ENCODE measurements around the gene RGS3. TPM values are rescaled to one million over a fixed set of nuclear protein-coding genes. Genes with fewer than 3 reads are reported as not detected.

Gene RGS3
- total and polyA plus RNA-seq, 10 of the 15 experiments (the other 5 are each of a cell fraction or from before 2014, with no cell fraction given), result 2.9 to 138 (median 28.8) TPM

DNA sequence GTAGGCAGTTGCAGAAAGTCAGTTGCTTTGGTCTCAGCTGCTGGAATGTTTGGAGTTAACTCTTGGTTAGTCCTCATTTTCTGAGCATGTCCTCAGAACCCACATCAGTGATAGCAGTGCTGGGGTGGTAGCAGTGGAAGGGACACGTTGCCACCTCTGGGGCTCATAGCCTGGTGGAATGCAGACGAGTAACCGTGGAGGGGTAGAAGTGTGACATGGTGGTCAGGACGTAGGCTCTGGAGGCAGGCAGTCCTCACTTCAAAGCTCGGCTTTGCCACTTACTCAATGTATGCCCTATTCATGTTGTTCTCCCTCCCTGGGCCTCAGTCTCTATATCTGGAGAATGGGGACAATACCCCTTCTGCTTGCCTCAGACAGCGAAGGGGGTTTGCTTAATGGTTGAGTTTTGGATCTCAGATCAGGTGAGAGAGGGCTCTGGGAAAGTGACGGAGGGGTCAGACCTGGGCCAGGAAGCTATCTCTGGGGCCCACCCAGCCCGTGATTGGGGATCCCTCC, 62.8 kb downstream of the RGS3 start (continued):
- TF ChIP-seq, protein P1, sequence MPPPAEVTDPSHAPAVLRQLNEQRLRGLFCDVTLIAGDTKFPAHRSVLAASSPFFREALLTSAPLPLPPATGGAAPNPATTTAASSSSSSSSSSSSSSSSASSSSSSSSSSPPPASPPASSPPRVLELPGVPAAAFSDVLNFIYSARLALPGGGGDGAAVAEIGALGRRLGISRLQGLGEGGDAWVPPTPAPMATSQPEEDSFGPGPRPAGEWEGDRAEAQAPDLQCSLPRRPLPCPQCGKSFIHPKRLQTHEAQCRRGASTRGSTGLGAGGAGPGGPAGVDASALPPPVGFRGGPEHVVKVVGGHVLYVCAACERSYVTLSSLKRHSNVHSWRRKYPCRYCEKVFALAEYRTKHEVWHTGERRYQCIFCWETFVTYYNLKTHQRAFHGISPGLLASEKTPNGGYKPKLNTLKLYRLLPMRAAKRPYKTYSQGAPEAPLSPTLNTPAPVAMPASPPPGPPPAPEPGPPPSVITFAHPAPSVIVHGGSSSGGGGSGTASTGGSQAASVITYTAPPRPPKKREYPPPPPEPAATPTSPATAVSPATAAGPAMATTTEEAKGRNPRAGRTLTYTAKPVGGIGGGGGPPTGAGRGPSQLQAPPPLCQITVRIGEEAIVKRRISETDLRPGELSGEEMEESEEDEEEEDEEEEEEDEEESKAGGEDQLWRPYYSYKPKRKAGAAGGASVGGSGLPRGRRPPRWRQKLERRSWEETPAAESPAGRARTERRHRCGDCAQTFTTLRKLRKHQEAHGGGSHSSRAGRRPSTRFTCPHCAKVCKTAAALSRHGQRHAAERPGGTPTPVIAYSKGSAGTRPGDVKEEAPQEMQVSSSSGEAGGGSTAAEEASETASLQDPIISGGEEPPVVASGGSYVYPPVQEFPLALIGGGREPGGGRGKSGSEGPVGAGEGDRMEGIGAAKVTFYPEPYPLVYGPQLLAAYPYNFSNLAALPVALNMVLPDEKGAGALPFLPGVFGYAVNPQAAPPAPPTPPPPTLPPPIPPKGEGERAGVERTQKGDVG (CRISPR knock-in tag; IDR thresholded peaks at IDR 0.05), result no peak
- no peak for TF ChIP-seq IKZF1 (conservative IDR thresholded peaks at IDR 0.05)
- no peak for TF ChIP-seq NR2C2 (IDR thresholded peaks at IDR 0.05; ENCODE audit: borderline replicate concordance, control insufficient read depth, insufficient read length, low read depth)

DNA sequence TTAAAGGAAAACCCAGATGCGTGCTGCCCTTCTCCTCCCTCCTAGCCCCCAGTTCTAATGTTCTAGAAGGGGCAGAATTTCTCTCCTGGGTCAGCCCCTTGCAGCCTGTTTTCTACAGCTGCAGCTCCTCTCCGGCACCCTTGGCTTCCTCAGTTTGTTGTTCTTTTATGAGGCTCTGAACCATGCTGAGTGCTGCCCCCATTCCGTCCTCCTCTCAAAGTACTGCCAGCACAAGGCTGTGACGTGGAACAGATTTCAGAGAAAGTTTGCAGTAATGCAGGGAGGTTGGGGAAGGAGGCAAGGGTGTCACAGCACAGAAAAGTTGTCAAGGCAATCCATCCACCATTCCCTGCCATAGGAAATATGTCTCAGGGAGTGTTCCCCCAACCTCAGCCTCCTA, 63.3 kb downstream of the RGS3 start:
- SMC1A ChIA-PET (ENCODE audit: uncharacterized antibody, unreplicated experiment), result interaction anchor here (1.4 to 18.5 kb wide), 3 partner anchors 9 to 55 kb away, joined by 4 to 323 read pairs (median 28); no protein-coding TSS in a partner anchor
- ATAC-seq (no peak), DNase-seq (ENCODE audit: low read depth, low spot score) (no peak), FAIRE-seq (no peak)
- Histone ChIP-seq H3K9ac (ENCODE audit: control insufficient read depth, insufficient read depth, low read length) (no peak overlapping the region), H3K27me3 (replicated peaks in 1 of 2; ENCODE audit: control insufficient read depth in 2 of 2, insufficient read depth in 2 of 2, low read length in 1 of 2) (no peaks in the 10 kb centered on the region), H3K4me1 (ENCODE audit: control insufficient read depth, insufficient read depth, low read length) (peaks cover 27% of the 10 kb centered on the region), H3K79me2 (ENCODE audit: control insufficient read depth, insufficient read depth, low read length) (peaks cover 45% of the 10 kb centered on the region), H3K4me3 (no peak overlapping the region), H4K20me1 (ENCODE audit: control insufficient read depth, insufficient read depth) (peaks cover 17% of the 10 kb centered on the region), H3K27ac (ENCODE audit: control insufficient read depth, insufficient read depth) (no peak overlapping the region), H3K36me3 (ENCODE audit: control insufficient read depth in 2 of 2, insufficient read depth in 2 of 2, low read length in 1 of 2) (peaks cover 39 to 46% of the 10 kb centered on the region in 2 experiments), H3K4me2 (ENCODE audit: control insufficient read depth, insufficient read depth) (no peak overlapping the region), H2AFZ (ENCODE audit: control insufficient read depth, low read depth, low read length) (no peak overlapping the region), H3K9me3 (replicated peaks; ENCODE audit: control insufficient read depth, insufficient read depth, low read length) (no peaks in the 10 kb centered on the region)
- 98% methylated on average over 4 of the region's 4 CpGs for WGBS (ENCODE audit: insufficient coverage, insufficient replicate concordance, low lambda C conversion rate, missing lambda C conversion rate)
- CTCF ChIA-PET, result interaction anchor here (1.3 to 12.5 kb wide), 4 partner anchors 10 to 129 kb away, joined by 3 to 199 read pairs (median 58); no protein-coding TSS in a partner anchor
- in situ Hi-C loops (cut with MboI) (no loop called here), intact Hi-C loops (cut with micrococcal nuclease; ENCODE audit: unreplicated experiment) (no loop called here)
- RAD21 ChIA-PET (ENCODE audit: unreplicated experiment), result no interaction called here
- BruUV-seq (replicated peaks), result no TSS peak
- POLR2A ChIA-PET, result interaction anchor here (1.0 to 14.0 kb wide), 3 partner anchors 9 to 51 kb away, joined by 3 to 233 read pairs (median 3); no protein-coding TSS in a partner anchor
- no peak for TF ChIP-seq POU2F2 (IDR thresholded peaks at IDR 0.05; ENCODE audit: borderline replicate concordance, low read depth, low read length)
- TF ChIP-seq, protein P2, sequence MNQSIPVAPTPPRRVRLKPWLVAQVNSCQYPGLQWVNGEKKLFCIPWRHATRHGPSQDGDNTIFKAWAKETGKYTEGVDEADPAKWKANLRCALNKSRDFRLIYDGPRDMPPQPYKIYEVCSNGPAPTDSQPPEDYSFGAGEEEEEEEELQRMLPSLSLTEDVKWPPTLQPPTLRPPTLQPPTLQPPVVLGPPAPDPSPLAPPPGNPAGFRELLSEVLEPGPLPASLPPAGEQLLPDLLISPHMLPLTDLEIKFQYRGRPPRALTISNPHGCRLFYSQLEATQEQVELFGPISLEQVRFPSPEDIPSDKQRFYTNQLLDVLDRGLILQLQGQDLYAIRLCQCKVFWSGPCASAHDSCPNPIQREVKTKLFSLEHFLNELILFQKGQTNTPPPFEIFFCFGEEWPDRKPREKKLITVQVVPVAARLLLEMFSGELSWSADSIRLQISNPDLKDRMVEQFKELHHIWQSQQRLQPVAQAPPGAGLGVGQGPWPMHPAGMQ (IDR thresholded peaks at IDR 0.05; ENCODE audit: borderline replicate concordance), result no peak
- TF ChIP-seq, protein P3, sequence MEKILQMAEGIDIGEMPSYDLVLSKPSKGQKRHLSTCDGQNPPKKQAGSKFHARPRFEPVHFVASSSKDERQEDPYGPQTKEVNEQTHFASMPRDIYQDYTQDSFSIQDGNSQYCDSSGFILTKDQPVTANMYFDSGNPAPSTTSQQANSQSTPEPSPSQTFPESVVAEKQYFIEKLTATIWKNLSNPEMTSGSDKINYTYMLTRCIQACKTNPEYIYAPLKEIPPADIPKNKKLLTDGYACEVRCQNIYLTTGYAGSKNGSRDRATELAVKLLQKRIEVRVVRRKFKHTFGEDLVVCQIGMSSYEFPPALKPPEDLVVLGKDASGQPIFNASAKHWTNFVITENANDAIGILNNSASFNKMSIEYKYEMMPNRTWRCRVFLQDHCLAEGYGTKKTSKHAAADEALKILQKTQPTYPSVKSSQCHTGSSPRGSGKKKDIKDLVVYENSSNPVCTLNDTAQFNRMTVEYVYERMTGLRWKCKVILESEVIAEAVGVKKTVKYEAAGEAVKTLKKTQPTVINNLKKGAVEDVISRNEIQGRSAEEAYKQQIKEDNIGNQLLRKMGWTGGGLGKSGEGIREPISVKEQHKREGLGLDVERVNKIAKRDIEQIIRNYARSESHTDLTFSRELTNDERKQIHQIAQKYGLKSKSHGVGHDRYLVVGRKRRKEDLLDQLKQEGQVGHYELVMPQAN (conservative IDR thresholded peaks at IDR 0.05), result no peak
- TF ChIP-seq SREBF1 (IDR thresholded peaks at IDR 0.05; ENCODE audit: low read length), result no peak
- TF ChIP-seq, protein P4, sequence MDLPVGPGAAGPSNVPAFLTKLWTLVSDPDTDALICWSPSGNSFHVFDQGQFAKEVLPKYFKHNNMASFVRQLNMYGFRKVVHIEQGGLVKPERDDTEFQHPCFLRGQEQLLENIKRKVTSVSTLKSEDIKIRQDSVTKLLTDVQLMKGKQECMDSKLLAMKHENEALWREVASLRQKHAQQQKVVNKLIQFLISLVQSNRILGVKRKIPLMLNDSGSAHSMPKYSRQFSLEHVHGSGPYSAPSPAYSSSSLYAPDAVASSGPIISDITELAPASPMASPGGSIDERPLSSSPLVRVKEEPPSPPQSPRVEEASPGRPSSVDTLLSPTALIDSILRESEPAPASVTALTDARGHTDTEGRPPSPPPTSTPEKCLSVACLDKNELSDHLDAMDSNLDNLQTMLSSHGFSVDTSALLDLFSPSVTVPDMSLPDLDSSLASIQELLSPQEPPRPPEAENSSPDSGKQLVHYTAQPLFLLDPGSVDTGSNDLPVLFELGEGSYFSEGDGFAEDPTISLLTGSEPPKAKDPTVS (IDR thresholded peaks at IDR 0.05; ENCODE audit: low read depth, low read length), result no peak
- TF ChIP-seq NR2C1 (IDR thresholded peaks at IDR 0.05), result no peak
- no peak for TF ChIP-seq TAF1 (IDR thresholded peaks at IDR 0.05; ENCODE audit: borderline replicate concordance, low read depth, low read length)
- no peak for TF ChIP-seq CREB1 (IDR thresholded peaks at IDR 0.05; ENCODE audit: low read depth)
- no peak for TF ChIP-seq ZZZ3 (IDR thresholded peaks at IDR 0.05; ENCODE audit: control insufficient read depth, insufficient read length, low read depth)
- TF ChIP-seq CBFB (IDR thresholded peaks at IDR 0.05; ENCODE audit: low read depth), result no peak
- no peak for TF ChIP-seq NFIC (IDR thresholded peaks at IDR 0.05; ENCODE audit: low read depth, low read length)
- no peak for TF ChIP-seq HCFC1 (IDR thresholded peaks at IDR 0.05; ENCODE audit: low read length)

Measured in GM12878 (cell line).